DOHH2 (cell line): Measurements from ENCODE around the gene ZSCAN22.

Experiments used
- CTCF ChIP-seq: fragments of 200-600 bp; sonication (generic); IDR thresholded peaks from one replicate; pipeline ENCODE4 v1.5.1; 2014; ENCODE audit warnings: antibody characterized with exemption, mild to moderate bottlenecking, low read depth, low read length; ENCODE audit not compliant: poor library complexity, severe bottlenecking
- EZH2phosphoT487 ChIP-seq: fragments of 200-600 bp; sonication (generic); IDR thresholded peaks from 2 replicates; pipeline ENCODE4 v1.6.1; 2017; ENCODE audit warnings: borderline replicate concordance, mild to moderate bottlenecking, antibody characterized with exemption, low read length, moderate library complexity, mixed read lengths

- no peak for TF ChIP-seq CTCF
- no peak for TF ChIP-seq EZH2phosphoT487
Observed at GRCh38 chr19:58351558-58351878, 24.7 kb downstream of the ZSCAN22 start.
